HEK293 (cell line): ENCODE data around the gene TTLL11.

Source experiments
- BCL11A ChIP-seq: fragments of 450-650 bp; formaldehyde crosslinking; IDR thresholded peaks from 2 replicates; pipeline ENCODE4 v1.5.1; 2016; ENCODE audit warnings: low read depth, missing biosample characterization, missing genetic modification characterization
- CTCF ChIP-seq: fragments of 450-650 bp; formaldehyde crosslinking; IDR thresholded peaks from 2 replicates; pipeline ENCODE4 v1.5.1; 2016; ENCODE audit warnings: missing biosample characterization, missing genetic modification characterization
- RBAK ChIP-seq: fragments of 450-650 bp; formaldehyde crosslinking; IDR thresholded peaks from 2 replicates; pipeline ENCODE4 v1.5.1; 2016; ENCODE audit warnings: missing biosample characterization, missing genetic modification characterization
- TCF7L2 ChIP-seq: IDR thresholded peaks from 2 replicates; pipeline ENCODE4 v1.6.1; 2011; ENCODE audit warnings: low read depth, mild to moderate bottlenecking, inconsistent platforms, low read length, moderate library complexity, borderline replicate concordance
- YY1 ChIP-seq: fragments of 450-650 bp; formaldehyde crosslinking; IDR thresholded peaks from 2 replicates; pipeline ENCODE4 v1.5.1; 2018; ENCODE audit warnings: missing biosample characterization, missing genetic modification characterization
- ZNF175 ChIP-seq: fragments of 450-650 bp; formaldehyde crosslinking; IDR thresholded peaks from 2 replicates; pipeline ENCODE4 v1.5.1; 2016; ENCODE audit warnings: missing biosample characterization, missing genetic modification characterization
- ZNF366 ChIP-seq: fragments of 450-650 bp; formaldehyde crosslinking; conservative IDR thresholded peaks from 2 replicates; pipeline ENCODE4 v1.5.1; 2016; ENCODE audit warnings: missing biosample characterization, missing genetic modification characterization
- ZNF423 ChIP-seq: fragments of 450-650 bp; formaldehyde crosslinking; IDR thresholded peaks from 2 replicates; pipeline ENCODE4 v1.5.1; 2016; ENCODE audit warnings: missing biosample characterization, missing genetic modification characterization
- ZNF658 ChIP-seq: fragments of 450-650 bp; formaldehyde crosslinking; IDR thresholded peaks from 2 replicates; pipeline ENCODE4; 2016; ENCODE audit warnings: missing biosample characterization, missing genetic modification characterization
- TF ChIP-seq, protein P1 (sequence below): fragments of 450-650 bp; formaldehyde crosslinking; IDR thresholded peaks from 2 replicates; pipeline ENCODE4 v1.5.1; 2016; ENCODE audit warnings: missing biosample characterization, missing genetic modification characterization

- TF ChIP-seq, protein P1, sequence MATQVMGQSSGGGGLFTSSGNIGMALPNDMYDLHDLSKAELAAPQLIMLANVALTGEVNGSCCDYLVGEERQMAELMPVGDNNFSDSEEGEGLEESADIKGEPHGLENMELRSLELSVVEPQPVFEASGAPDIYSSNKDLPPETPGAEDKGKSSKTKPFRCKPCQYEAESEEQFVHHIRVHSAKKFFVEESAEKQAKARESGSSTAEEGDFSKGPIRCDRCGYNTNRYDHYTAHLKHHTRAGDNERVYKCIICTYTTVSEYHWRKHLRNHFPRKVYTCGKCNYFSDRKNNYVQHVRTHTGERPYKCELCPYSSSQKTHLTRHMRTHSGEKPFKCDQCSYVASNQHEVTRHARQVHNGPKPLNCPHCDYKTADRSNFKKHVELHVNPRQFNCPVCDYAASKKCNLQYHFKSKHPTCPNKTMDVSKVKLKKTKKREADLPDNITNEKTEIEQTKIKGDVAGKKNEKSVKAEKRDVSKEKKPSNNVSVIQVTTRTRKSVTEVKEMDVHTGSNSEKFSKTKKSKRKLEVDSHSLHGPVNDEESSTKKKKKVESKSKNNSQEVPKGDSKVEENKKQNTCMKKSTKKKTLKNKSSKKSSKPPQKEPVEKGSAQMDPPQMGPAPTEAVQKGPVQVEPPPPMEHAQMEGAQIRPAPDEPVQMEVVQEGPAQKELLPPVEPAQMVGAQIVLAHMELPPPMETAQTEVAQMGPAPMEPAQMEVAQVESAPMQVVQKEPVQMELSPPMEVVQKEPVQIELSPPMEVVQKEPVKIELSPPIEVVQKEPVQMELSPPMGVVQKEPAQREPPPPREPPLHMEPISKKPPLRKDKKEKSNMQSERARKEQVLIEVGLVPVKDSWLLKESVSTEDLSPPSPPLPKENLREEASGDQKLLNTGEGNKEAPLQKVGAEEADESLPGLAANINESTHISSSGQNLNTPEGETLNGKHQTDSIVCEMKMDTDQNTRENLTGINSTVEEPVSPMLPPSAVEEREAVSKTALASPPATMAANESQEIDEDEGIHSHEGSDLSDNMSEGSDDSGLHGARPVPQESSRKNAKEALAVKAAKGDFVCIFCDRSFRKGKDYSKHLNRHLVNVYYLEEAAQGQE = no peak
- TF ChIP-seq YY1 (no peak), ZNF175 (tag by site-specific recombination) (no peak), CTCF (tag by site-specific recombination) (no peak), ZNF423 (tag by site-specific recombination) (no peak), ZNF366 (tag by site-specific recombination) (no peak), RBAK (tag by site-specific recombination) (no peak), ZNF658 (tag by site-specific recombination) (no peak), BCL11A (tag by site-specific recombination) (no peak), TCF7L2 (no peak)
These were observed 273.5 kb downstream of the TTLL11 start for GRCh38 chr9:121819428-121820231.
